Calu3 (cell line): ENCODE measurements around the gene PLEKHA8. TPM values are rescaled to one million over a fixed set of nuclear protein-coding genes. Genes with fewer than 3 reads are reported as not detected.

Experiments
- BruUV-seq: library from RNA; stranded (reverse); fragments of 400-500 nt; replicated peaks from 2 replicates; lab custom pipeline; 2021; lab: Mats Ljungman, UMichigan
- CTCF ChIA-PET: fragments of 300-600 bp; sonication (Branson Sonifier 250); formaldehyde crosslinking; loops from one replicate; lab custom pipeline; 2022; ENCODE audit warnings: antibody characterized with exemption; lab: Charles Lee
- DNase-seq: peaks from one replicate; pipeline ENCODE4 v3.0.0; 2022
- H3K27ac Mint-ChIP-seq: one replicate; pipeline ENCODE4 v1.8.0; 2022; ENCODE audit warnings: mixed read lengths; ENCODE audit not compliant: unreplicated experiment
- H3K27me3 Mint-ChIP-seq: one replicate; pipeline ENCODE4 v1.8.0; 2022; ENCODE audit warnings: mixed read lengths; ENCODE audit not compliant: unreplicated experiment
- H3K36me3 Mint-ChIP-seq: one replicate; pipeline ENCODE4 v1.8.0; 2022; ENCODE audit warnings: mild to moderate bottlenecking, moderate library complexity, mixed read lengths; ENCODE audit not compliant: insufficient read depth, unreplicated experiment
- H3K4me1 Mint-ChIP-seq: one replicate; pipeline ENCODE4 v1.8.0; 2022; ENCODE audit warnings: mild to moderate bottlenecking, low read depth, mixed read lengths; ENCODE audit not compliant: unreplicated experiment
- H3K4me3 Mint-ChIP-seq: one replicate; pipeline ENCODE4 v1.8.0; 2022; ENCODE audit warnings: mild to moderate bottlenecking, low read depth, moderate library complexity, mixed read lengths; ENCODE audit not compliant: unreplicated experiment
- H3K9me3 Mint-ChIP-seq: one replicate; pipeline ENCODE4 v1.8.0; 2022; ENCODE audit warnings: low read depth, mixed read lengths; ENCODE audit not compliant: unreplicated experiment
- CTCF ChIP-seq: fragments of 200-600 bp; IDR thresholded peaks from one replicate; pipeline ENCODE4 v1.8.0; 2022; ENCODE audit warnings: antibody characterized with exemption; ENCODE audit not compliant: unreplicated experiment
- intact Hi-C: fragments of 100-400 bp; cut with micrococcal nuclease; formaldehyde crosslinking; loops from one replicate; pipeline ENCODE4 v1.10.0; 2022; ENCODE audit not compliant: unreplicated experiment
- total RNA-seq: library from RNA; stranded (reverse); gene quantifications from 2 replicates; pipeline ENCODE4 v1.2.3, GENCODE V29; 2022

The PLEKHA8 gene
- total RNA-seq, 1 experiment from 2014 or later, result 27.6 TPM

GRCh38 chr7:30142710-30143109 is 114.5 kb downstream of the PLEKHA8 start:
- peak overlapping the region; percentile 41 for H3K4me3 Mint-ChIP-seq

GRCh38 chr7:30143748-30144251 is 115.6 kb downstream of the PLEKHA8 start:
- Mint-ChIP-seq H3K4me3 (no peak overlapping the region), H3K27ac (no peak overlapping the region), H3K4me1 (peaks cover 33% of the 10 kb centered on the region), H3K9me3 (no peaks in the 10 kb centered on the region), H3K27me3 (no peaks in the 10 kb centered on the region), H3K36me3 (peaks cover 11% of the 10 kb centered on the region)
- no peak for TF ChIP-seq CTCF
- CTCF ChIA-PET, result interaction anchor here (1.0 kb wide), 1 partner anchor 14 kb away, joined by 6 read pairs; no protein-coding TSS in a partner anchor
- peak; percentile 71 for DNase-seq
- intact Hi-C loops, result no loop called here
- BruUV-seq, result no TSS peak

More at GRCh38 chr7:30142710-30143109, 114.5 kb downstream of the PLEKHA8 start:
- TF ChIP-seq CTCF, result no peak
- intact Hi-C loops, result no loop called here
- Mint-ChIP-seq H3K27me3 (no peaks in the 10 kb centered on the region), H3K27ac (peak overlapping the region; percentile 71), H3K9me3 (no peaks in the 10 kb centered on the region), H3K4me1 (peaks cover 33% of the 10 kb centered on the region), H3K36me3 (peaks cover 11% of the 10 kb centered on the region)
- DNase-seq, result peak; percentile 69
- no TSS peak for BruUV-seq
- CTCF ChIA-PET, result interaction anchor here (1.0 kb wide), 1 partner anchor 13 kb away, joined by 6 read pairs; no protein-coding TSS in a partner anchor

- CTCF ChIA-PET, result no interaction called here
- intact Hi-C loops, result no loop called here
- Mint-ChIP-seq H3K27me3 (no peaks in the 10 kb centered on the region), H3K36me3 (peaks cover 11% of the 10 kb centered on the region), H3K9me3 (no peaks in the 10 kb centered on the region), H3K27ac (no peak overlapping the region), H3K4me3 (no peak overlapping the region), H3K4me1 (peaks cover 33% of the 10 kb centered on the region)
- no peak for DNase-seq
- TF ChIP-seq CTCF, result no peak
- BruUV-seq, result no TSS peak
These were observed 116.6 kb downstream of the PLEKHA8 start for GRCh38 chr7:30144657-30145306.

GRCh38 chr7:30145426-30145970 is 117.3 kb downstream of the PLEKHA8 start:
- Mint-ChIP-seq H3K27me3 (no peaks in the 10 kb centered on the region), H3K36me3 (peaks cover 11% of the 10 kb centered on the region), H3K4me3 (no peak overlapping the region), H3K27ac (no peak overlapping the region), H3K4me1 (peaks cover 33% of the 10 kb centered on the region), H3K9me3 (no peaks in the 10 kb centered on the region)
- no peak for TF ChIP-seq CTCF
- CTCF ChIA-PET, result interaction anchor here (0.9 to 1.3 kb wide), 2 partner anchors 10 to 12 kb away, joined by 3 read pairs; no protein-coding TSS in a partner anchor
- BruUV-seq, result no TSS peak
- intact Hi-C loops, result no loop called here
- no peak for DNase-seq
